KMS-11 (cell line): Measurements from ENCODE around the gene THAP7.

Experiments used
- H2AFZ ChIP-seq: fragments of 200-600 bp; sonication (generic); 2 replicates; pipeline ENCODE4 v1.6.1; 2016; ENCODE audit warnings: antibody characterized with exemption, mixed run types, low read depth
- H3K27ac ChIP-seq: fragments of 200-600 bp; sonication (generic); 2 replicates; pipeline ENCODE4 v1.6.1; 2016; ENCODE audit warnings: mild to moderate bottlenecking, mixed run types
- H3K27me3 ChIP-seq: fragments of 200-600 bp; sonication (generic); 2 replicates; pipeline ENCODE4 v1.6.1; 2017; ENCODE audit warnings: mild to moderate bottlenecking, low read depth, mixed run types, moderate library complexity; ENCODE audit not compliant: insufficient read depth
- H3K36me3 ChIP-seq: fragments of 200-600 bp; sonication (generic); 2 replicates; pipeline ENCODE4 v1.6.1; 2017; ENCODE audit warnings: mild to moderate bottlenecking, mixed run types; ENCODE audit not compliant: insufficient read depth
- H3K4me1 ChIP-seq: fragments of 200-600 bp; sonication (generic); 2 replicates; pipeline ENCODE4 v1.6.1; 2016; ENCODE audit warnings: mild to moderate bottlenecking, low read depth, mixed run types; ENCODE audit not compliant: poor library complexity, severe bottlenecking
- H3K4me2 ChIP-seq: fragments of 200-600 bp; sonication (generic); 2 replicates; pipeline ENCODE4 v1.7.0; 2016; ENCODE audit warnings: mild to moderate bottlenecking, mixed run types
- H3K4me3 ChIP-seq: fragments of 200-600 bp; sonication (generic); IDR thresholded peaks from 2 replicates; pipeline ENCODE4 v1.6.1; 2017; ENCODE audit warnings: low read depth, low read length, mixed read lengths; ENCODE audit not compliant: insufficient read depth
- H3K79me2 ChIP-seq: fragments of 200-600 bp; sonication (generic); 2 replicates; pipeline ENCODE4 v1.6.1; 2016; ENCODE audit warnings: low read depth, mixed run types; ENCODE audit not compliant: insufficient read depth
- H3K9ac ChIP-seq: fragments of 200-600 bp; sonication (generic); 2 replicates; pipeline ENCODE4 v1.6.1; 2016; ENCODE audit warnings: mild to moderate bottlenecking, mixed run types
- H4K20me1 ChIP-seq: fragments of 200-600 bp; sonication (generic); 2 replicates; pipeline ENCODE4 v1.6.1; 2016; ENCODE audit warnings: mild to moderate bottlenecking, mixed run types; ENCODE audit not compliant: insufficient read depth
- CTCF ChIP-seq: fragments of 200-600 bp; sonication (generic); conservative IDR thresholded peaks from 2 replicates; pipeline ENCODE4 v1.6.1; 2017; ENCODE audit warnings: low read depth, mild to moderate bottlenecking, antibody characterized with exemption, low read length, moderate library complexity, mixed read lengths

Gene THAP7

DNA sequence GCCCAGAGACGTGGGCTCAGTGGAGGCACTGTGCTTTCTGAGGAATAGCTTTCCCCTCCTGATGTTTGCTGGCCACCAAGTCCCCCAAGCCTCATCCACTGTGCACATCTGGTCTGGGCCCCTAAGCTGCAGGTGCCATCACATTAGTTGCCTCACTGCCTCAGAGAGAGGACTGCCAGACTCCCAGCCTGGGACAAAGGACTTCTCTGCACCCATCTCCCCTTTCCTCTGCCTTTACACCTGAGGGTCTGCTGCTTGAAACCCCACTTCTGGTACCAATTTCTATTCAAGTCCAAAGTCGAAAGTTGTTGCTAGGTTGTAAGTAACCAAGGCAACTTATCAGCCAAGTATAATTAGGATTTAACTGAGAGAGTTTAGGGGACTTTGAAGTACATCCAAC lies 23.5 kb downstream of the THAP7 start:
- Histone ChIP-seq H3K27me3 (peaks cover 31% of the 10 kb centered on the region; the same call in 1 of the 2 replicates), H2AFZ (no peak overlapping the region), H3K4me2 (no peak overlapping the region), H4K20me1 (no peaks in the 10 kb centered on the region), H3K4me1 (peaks cover 15% of the 10 kb centered on the region), H3K27ac (no peak overlapping the region), H3K36me3 (no peaks in the 10 kb centered on the region), H3K79me2 (no peaks in the 10 kb centered on the region), H3K9ac (no peak overlapping the region), H3K4me3 (no peak overlapping the region)
- TF ChIP-seq CTCF: no peak

- H3K79me2 ChIP-seq: no peaks in the 10 kb centered on the region
- H3K27me3 ChIP-seq: peaks cover 36% of the 10 kb centered on the region; the same call in 1 of the 2 replicates
- no peak for TF ChIP-seq CTCF
- no peak overlapping the region for H3K4me2 ChIP-seq
- H3K36me3 ChIP-seq: no peaks in the 10 kb centered on the region
- peaks cover 9% of the 10 kb centered on the region for H3K4me1 ChIP-seq
- H3K27ac ChIP-seq: no peak overlapping the region
- H3K9ac ChIP-seq: no peak overlapping the region
- H3K4me3 ChIP-seq: no peak overlapping the region
- H2AFZ ChIP-seq: no peak overlapping the region
- H4K20me1 ChIP-seq: no peaks in the 10 kb centered on the region
Measured at GRCh38 chr22:20977516-20978170, 24.3 kb downstream of the THAP7 start.

DNA sequence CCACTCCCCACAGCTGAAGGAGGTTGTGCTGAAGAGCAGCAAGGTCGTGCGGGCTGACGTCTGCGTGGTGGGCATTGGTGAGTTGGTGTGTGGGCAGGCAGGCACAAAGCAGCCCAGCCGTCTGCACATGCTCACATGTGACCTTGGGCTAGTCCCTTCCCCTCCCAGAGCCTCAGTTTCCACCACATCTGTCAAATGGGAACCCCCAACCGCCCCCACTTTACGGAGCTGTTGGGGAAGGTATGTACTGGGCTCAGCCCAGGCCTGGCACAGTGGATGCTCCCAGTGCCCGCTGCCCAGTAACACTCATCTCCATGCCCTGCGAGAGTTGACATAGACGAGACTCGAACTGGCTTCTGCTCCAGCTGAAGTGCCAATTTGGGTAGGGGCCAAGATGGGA lies 24.9 kb downstream of the THAP7 start:
- H3K4me2 ChIP-seq: no peak overlapping the region
- H3K36me3 ChIP-seq: no peaks in the 10 kb centered on the region
- no peak overlapping the region for H3K9ac ChIP-seq
- no peak overlapping the region for H3K27ac ChIP-seq
- no peaks in the 10 kb centered on the region for H4K20me1 ChIP-seq
- H3K4me3 ChIP-seq: no peak overlapping the region
- TF ChIP-seq CTCF: no peak
- H3K4me1 ChIP-seq: peaks cover 9% of the 10 kb centered on the region
- H3K27me3 ChIP-seq: peaks cover 37% of the 10 kb centered on the region; the same call in 1 of the 2 replicates
- no peak overlapping the region for H2AFZ ChIP-seq
- no peaks in the 10 kb centered on the region for H3K79me2 ChIP-seq

GRCh38 chr22:20976291-20976877 lies 25.5 kb downstream of the THAP7 start:
- no peak overlapping the region for H3K4me2 ChIP-seq
- no peaks in the 10 kb centered on the region for H3K79me2 ChIP-seq
- H3K4me3 ChIP-seq: no peak overlapping the region
- no peak for TF ChIP-seq CTCF
- no peak overlapping the region for H3K27ac ChIP-seq
- no peaks in the 10 kb centered on the region for H3K36me3 ChIP-seq
- no peak overlapping the region for H2AFZ ChIP-seq
- no peak overlapping the region for H3K9ac ChIP-seq
- H3K27me3 ChIP-seq: peaks cover 37% of the 10 kb centered on the region; the same call in 1 of the 2 replicates
- H4K20me1 ChIP-seq: no peaks in the 10 kb centered on the region
- H3K4me1 ChIP-seq: peaks cover 7% of the 10 kb centered on the region
